Measurements from ENCODE around the gene DHPS. TPM values are rescaled to one million over a fixed set of nuclear protein-coding genes. Genes with fewer than 3 reads are reported as not detected.
A peak's percentile ranks its signal among the peaks of the same experiment; 100 is the strongest.
"Not testable (repeated sequence)": the region's sequence is repeated elsewhere in the genome, so short reads cannot be mapped to it uniquely, and the experiment has no call there.

DHPS gene
- 71.2 and 79.4 TPM in 2 replicates for total RNA-seq (ENCODE audit: low replicate concordance)
- long read RNA-seq, transcript DHPS-201 (9 exons, 1,363 nt), result major isoform, 120 of 154 reads
- long read RNA-seq, transcript DHPS-221 (8 exons, 1,176 nt), result minor isoform, 13 of 154 reads
- long read RNA-seq, partial matches to known transcripts, result 2 of 154 reads
- long read RNA-seq, other reads (novel, unspliced or antisense), result 16 of 154 reads

DNA sequence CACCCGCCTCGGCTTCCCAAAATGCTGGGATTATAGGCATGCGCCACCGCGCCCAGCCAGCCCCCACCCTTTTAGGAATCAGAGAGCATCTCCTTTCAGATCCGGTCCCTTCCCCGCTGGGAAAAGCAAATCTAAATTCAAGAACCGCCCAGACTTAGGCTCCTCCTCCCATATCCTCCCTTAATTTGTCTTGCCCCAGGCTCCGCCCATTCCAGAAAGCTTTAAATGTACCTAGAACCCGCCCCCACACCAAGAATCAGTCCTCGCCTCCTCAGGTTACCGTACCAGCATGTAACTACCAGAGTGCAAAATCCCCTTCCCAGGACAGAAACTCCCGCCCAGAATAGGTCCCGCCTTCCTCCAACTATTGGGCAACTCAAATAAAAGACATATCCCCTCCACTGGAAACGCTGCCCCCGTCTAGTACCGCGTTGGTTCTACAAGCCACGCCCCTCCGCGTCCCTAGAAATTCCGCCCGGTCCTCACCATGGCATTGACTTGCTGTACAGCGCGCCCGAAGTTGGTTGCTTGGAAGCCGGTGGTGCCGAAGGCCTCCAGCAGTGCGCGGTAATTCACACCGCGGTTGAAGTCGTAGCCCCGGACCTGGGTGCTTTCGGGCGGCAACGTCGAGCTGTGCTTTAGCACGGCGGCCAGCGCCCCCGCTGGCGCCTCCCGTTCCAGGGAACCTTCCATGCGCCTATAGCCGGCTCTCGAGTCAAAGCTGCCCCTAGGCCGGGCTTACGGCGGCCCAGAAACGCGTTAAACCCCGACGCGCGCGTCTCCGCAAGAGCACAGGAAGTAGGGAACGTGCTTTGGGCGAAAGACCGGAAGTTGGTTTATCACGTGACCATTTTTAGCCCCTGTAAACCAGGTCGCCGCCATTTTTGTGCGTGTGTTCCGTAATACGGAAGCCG, at the start of gene DHPS:
Gene DHPS (minus strand): TSS at position 807 of the 914 bp plus-strand sequence. CDS start 114 bp downstream, at position 693.
- H3K4me1 Mint-ChIP-seq (ENCODE audit: unreplicated experiment), result peaks cover 6% of the 10 kb centered on the region
- peak; percentile 88 for DNase-seq (ENCODE audit: extremely low spot score, unreplicated experiment)
- peak within 1 kb of the TSS; percentile 97 for H3K27ac Mint-ChIP-seq
- TF ChIP-seq, protein P1, sequence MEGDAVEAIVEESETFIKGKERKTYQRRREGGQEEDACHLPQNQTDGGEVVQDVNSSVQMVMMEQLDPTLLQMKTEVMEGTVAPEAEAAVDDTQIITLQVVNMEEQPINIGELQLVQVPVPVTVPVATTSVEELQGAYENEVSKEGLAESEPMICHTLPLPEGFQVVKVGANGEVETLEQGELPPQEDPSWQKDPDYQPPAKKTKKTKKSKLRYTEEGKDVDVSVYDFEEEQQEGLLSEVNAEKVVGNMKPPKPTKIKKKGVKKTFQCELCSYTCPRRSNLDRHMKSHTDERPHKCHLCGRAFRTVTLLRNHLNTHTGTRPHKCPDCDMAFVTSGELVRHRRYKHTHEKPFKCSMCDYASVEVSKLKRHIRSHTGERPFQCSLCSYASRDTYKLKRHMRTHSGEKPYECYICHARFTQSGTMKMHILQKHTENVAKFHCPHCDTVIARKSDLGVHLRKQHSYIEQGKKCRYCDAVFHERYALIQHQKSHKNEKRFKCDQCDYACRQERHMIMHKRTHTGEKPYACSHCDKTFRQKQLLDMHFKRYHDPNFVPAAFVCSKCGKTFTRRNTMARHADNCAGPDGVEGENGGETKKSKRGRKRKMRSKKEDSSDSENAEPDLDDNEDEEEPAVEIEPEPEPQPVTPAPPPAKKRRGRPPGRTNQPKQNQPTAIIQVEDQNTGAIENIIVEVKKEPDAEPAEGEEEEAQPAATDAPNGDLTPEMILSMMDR (conservative IDR thresholded peaks at IDR 0.05), result no peak
- H3K27me3 Mint-ChIP-seq, result no peaks in the 10 kb centered on the region
- H3K36me3 Mint-ChIP-seq, result peaks cover 20% of the 10 kb centered on the region
- peak within 1 kb of the TSS; percentile 98 for H3K4me3 Mint-ChIP-seq
- H3K9me3 Mint-ChIP-seq, result no peaks in the 10 kb centered on the region

DNA sequence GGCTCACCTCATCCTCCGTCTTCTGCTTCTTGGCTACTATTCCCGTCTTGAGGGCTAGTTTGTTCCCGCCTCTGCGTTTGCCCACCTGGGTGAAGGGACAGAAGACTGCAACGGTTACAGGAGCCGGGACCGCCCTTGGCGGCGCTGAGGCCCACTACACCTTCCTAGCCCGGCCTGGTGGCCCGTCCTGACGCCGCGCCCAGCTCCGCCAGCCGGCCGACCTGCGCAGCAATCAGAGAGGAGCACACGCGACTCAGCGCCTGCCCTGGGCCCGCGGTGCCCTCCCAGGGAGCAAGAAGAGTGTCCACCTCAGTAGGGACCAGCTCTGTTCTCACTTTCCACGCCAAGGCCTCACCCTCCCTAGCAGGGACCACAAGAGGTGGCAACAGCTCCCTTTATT, 49.7 kb upstream of the DHPS start:
- H3K27me3 Mint-ChIP-seq, result no peaks in the 10 kb centered on the region
- H3K9me3 Mint-ChIP-seq, result no peaks in the 10 kb centered on the region
- H3K4me1 Mint-ChIP-seq (ENCODE audit: unreplicated experiment), result peaks cover 15% of the 10 kb centered on the region
- H3K36me3 Mint-ChIP-seq, result peaks cover 15% of the 10 kb centered on the region
- H3K4me3 Mint-ChIP-seq, result no peak overlapping the region
- no peak overlapping the region for H3K27ac Mint-ChIP-seq
- TF ChIP-seq, protein P1 (conservative IDR thresholded peaks at IDR 0.05), result no peak
- no peak for DNase-seq (ENCODE audit: extremely low spot score, unreplicated experiment)

DNA sequence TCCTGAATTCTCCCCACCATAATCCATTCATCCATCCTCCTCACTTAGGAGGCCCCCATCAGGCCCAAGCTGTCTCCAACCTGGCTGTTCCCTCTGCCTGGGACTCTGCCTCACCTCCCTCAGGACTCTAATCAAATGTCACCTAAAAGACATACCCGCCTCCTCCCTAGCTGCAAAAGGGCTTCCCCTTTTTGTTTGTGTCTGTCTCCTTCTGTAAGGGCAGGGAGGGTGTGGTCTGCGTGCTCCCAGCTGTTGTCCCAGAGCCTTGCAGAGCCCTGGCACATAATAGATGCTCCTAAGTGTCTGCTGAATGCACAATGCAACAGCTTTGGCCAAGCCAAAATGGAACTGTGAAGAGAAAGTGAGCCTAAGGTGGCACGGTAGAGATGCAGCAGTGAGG, 48.4 kb upstream of the DHPS start:
- no peaks in the 10 kb centered on the region for H3K27me3 Mint-ChIP-seq
- peak overlapping the region; percentile 38 for H3K4me3 Mint-ChIP-seq
- TF ChIP-seq, protein P1 (conservative IDR thresholded peaks at IDR 0.05), result no peak
- no peak overlapping the region for H3K27ac Mint-ChIP-seq
- peaks cover 16% of the 10 kb centered on the region for H3K4me1 Mint-ChIP-seq (ENCODE audit: unreplicated experiment)
- DNase-seq (ENCODE audit: extremely low spot score, unreplicated experiment), result no peak
- peaks cover 15% of the 10 kb centered on the region for H3K36me3 Mint-ChIP-seq
- no peaks in the 10 kb centered on the region for H3K9me3 Mint-ChIP-seq

DNA sequence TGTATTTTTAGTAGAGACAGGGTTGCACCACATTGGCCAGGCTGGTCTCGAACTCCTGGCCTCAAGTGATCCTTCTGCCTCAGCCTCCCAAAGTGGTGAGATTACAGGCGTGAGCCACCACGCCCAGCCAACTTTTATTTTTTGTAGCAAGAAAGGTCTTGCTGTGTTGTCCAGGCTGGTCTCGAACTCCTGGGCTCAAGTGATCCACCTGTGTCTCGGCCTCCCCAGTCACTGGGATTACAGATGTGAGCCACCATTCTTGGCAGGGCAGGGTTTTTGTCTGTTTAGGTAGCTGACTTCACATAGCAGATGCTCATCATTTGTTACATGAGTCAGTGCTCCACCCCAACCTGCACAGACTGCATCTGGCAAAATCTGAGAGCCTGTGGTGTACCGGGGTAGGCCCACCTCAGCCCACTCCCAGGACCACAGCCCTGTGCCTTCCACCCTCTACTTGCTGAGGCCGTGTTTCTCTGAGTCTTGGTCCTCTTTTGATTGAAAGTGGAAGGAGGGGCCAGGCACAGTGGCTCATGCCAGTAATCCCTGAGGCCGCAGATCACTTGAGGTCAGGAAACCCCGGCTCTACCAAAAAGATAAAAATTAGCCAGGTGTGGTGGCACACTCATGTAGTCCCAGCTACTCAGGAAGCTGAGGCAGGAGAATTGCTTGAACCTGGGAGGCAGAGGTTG, 46.2 kb upstream of the DHPS start:
- no peaks in the 10 kb centered on the region for H3K27me3 Mint-ChIP-seq
- peaks cover 12% of the 10 kb centered on the region for H3K36me3 Mint-ChIP-seq
- peaks cover 14% of the 10 kb centered on the region for H3K4me1 Mint-ChIP-seq (ENCODE audit: unreplicated experiment)
- H3K9me3 Mint-ChIP-seq, result no peaks in the 10 kb centered on the region
- no peak overlapping the region for H3K27ac Mint-ChIP-seq
- TF ChIP-seq, protein P1 (conservative IDR thresholded peaks at IDR 0.05), result no peak
- no peak for DNase-seq (ENCODE audit: extremely low spot score, unreplicated experiment)
- no peak overlapping the region for H3K4me3 Mint-ChIP-seq

DNA sequence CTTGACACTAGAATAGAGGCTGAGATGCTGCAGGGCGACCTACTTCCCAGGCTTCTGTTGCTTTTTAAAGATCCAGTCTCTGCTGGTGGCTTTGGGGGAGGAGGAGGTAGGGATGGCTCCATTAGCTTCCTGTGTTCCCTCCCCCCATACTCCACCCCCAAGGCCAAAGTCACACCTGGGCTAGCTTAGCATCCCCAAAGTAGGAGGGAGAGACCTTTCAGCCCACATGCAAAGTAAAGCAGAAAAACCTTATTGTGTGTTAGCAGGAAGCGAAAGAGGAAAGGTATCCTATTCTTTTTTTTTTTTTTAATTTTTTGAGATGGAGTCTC, 45.3 kb upstream of the DHPS start:
- TF ChIP-seq, protein P1 (conservative IDR thresholded peaks at IDR 0.05), result no peak
- Mint-ChIP-seq H3K27ac (peak overlapping the region; percentile 33), H3K36me3 (peaks cover 12% of the 10 kb centered on the region), H3K4me1 (ENCODE audit: unreplicated experiment) (peaks cover 12% of the 10 kb centered on the region), H3K4me3 (no peak overlapping the region), H3K9me3 (no peaks in the 10 kb centered on the region), H3K27me3 (no peaks in the 10 kb centered on the region)
- no peak for DNase-seq (ENCODE audit: extremely low spot score, unreplicated experiment)

DNA sequence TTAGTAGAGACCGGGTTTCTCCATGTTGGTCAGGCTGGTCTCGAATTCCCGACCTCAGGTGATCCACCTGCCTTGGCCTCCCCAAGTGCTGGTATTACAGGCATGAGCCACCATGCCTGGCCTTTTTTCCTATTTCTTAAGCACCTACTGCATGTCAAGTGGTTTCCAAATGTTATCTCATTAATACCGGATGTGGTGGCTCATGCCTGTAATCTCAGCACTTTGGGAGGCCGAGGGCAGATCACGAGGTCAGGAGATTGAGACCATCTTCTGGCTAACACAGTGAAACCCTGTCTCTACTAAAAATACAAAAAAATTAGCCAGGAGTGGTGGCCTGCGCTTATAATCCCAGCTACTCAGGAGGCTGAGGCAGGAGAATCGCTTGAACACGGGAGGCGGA, 43.9 kb upstream of the DHPS start:
- not testable (repeated sequence) for H3K27me3 Mint-ChIP-seq; DNase-seq (ENCODE audit: extremely low spot score, unreplicated experiment); H3K9me3 Mint-ChIP-seq; H3K27ac Mint-ChIP-seq
- Mint-ChIP-seq H3K36me3 (peaks cover 15% of the 10 kb centered on the region), H3K4me1 (ENCODE audit: unreplicated experiment) (peaks cover 20% of the 10 kb centered on the region), H3K4me3 (peak overlapping the region; percentile 31)

Data from type B pancreatic cell (in vitro differentiated cells).